MG63 (cell line): ENCODE data around the gene NPHP1. TPM values are rescaled to one million over a fixed set of nuclear protein-coding genes. Genes with fewer than 3 reads are reported as not detected.
"Not testable (repeated sequence)": the region's sequence is repeated elsewhere in the genome, so short reads cannot be mapped to it uniquely, and the experiment has no call there.

Experiments
- DNase-seq: peaks from one replicate; pipeline ENCODE4 v3.0.0-alpha.2; 2020
- H3K27me3 ChIP-seq: fragments of 250-450 bp; sonication (Bioruptor Pico); 2 replicates; pipeline ENCODE4 v1.5.1; 2020; ENCODE audit warnings: mild to moderate bottlenecking, moderate library complexity
- H3K36me3 ChIP-seq: fragments of 250-450 bp; sonication (Bioruptor Pico); 2 replicates; pipeline ENCODE4 v1.5.1; 2020; ENCODE audit warnings: mild to moderate bottlenecking, moderate library complexity
- H3K4me3 ChIP-seq: fragments of 250-450 bp; sonication (Bioruptor Pico); 2 replicates; pipeline ENCODE4 v1.5.1; 2020; ENCODE audit warnings: mild to moderate bottlenecking, moderate library complexity
- H3K9me3 ChIP-seq: fragments of 250-450 bp; sonication (Bioruptor Pico); 2 replicates; pipeline ENCODE4 v1.5.1; 2020; ENCODE audit warnings: mild to moderate bottlenecking, moderate library complexity
- total RNA-seq: library from RNA; depleted of rRNA; stranded (reverse); fragments of >200 nt; shearing (Covaris generic); gene quantifications from 2 replicates; pipeline ENCODE4 v1.2.3, GENCODE V29; 2014; ENCODE audit warnings: low replicate concordance

The NPHP1 gene
- total RNA-seq, 1 experiment from 2014 or later = 2.5 TPM

DNA sequence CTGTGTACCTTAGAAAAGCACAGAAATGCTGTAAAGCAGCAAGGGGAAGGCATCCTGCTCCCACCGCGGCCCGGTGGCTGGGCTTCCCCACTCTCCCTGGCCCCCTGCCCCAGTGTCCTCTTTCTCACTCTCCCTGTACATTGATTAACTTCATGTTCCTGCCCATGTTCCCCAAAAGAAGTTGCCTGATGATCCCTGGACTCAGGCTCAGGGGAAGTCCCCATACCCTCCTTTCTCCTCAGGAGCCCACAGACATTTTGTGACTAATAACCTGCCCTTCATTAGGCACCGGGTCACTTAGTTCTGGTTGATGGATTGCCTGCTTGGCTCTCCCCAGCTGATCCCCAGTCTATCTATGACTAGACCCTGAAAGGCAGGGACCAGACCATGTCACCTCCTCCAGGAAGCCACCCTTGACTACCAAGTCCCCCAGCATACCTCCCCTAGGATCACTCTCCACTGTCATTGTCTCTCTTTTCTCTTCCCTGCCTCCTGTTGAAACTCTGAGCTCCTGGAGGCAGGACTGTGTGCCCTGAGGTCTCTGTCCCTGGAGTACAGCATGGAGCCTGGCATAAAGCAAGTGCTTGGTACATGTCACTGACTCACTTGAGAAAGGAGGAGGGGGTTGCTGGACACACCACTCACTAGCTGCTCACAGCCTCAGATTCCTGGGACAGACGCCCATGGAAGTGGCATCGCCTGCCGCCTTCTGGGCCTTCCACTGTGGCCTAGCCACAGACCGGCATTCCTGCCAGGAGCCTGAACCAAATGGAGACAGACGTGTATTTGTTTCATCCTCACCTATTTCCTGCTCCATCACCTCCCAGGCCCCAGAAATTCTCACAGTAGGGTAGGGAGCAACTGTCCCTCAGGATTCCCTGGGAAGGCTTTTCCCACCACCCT lies 102.7 kb downstream of the NPHP1 start:
- DNase-seq = peak; percentile 66
- Histone ChIP-seq H3K4me3 (no peak overlapping the region), H3K27me3 (no peaks in the 10 kb centered on the region), H3K9me3 (no peaks in the 10 kb centered on the region), H3K36me3 (no peaks in the 10 kb centered on the region)

DNA sequence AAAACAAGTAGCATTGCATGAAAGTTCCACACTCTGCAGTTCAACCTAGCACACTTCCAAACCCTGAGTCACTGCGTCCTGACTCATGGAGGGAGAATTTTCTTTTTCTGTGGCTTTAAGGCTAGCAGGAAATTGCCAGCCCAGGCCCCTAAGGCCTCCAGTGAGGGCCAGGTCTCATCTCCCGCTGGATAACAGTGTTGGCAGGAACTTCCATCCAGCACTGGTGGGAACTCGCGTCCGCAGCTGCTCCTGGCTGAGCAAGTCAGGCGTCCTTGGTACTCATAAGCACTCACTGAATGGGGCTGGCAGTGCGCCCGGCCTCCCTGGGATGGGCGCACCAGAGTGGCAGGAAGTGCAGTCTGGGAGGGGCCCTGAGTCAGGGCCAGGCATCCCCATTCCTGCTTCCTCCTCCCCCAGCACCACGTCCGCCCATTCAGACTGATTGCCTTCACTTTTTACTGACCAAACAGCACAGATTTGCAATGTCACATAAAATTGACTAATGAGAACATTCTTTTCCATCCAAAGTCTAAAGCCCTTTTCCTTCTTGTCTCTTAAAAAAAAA lies 103.5 kb downstream of the NPHP1 start:
- Histone ChIP-seq H3K9me3 (no peaks in the 10 kb centered on the region), H3K27me3 (no peaks in the 10 kb centered on the region), H3K36me3 (no peaks in the 10 kb centered on the region), H3K4me3 (no peak overlapping the region)
- peak; percentile 100 for DNase-seq

DNA sequence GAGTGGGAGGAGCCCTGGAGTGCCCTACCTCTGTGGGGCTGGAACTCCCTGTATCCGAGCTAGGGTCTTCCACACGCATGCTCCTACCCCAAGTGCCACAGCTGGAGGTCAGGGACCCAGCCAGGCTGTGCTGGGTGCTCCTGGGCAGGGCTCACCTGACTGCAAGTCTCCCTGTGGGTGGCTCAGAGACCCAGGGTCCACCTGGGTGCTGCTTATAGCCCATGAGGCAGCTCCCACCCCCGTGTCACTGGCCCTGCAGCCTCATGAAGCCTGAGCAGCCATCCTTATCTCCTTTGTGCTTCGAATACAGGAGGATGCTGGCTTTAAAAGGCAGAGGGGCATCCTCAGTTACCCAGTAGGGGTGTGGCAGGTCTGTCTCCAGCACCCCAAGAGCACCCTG lies 103.9 kb downstream of the NPHP1 start:
- H3K27me3 ChIP-seq, H3K4me3 ChIP-seq, DNase-seq: not testable (repeated sequence)

DNA sequence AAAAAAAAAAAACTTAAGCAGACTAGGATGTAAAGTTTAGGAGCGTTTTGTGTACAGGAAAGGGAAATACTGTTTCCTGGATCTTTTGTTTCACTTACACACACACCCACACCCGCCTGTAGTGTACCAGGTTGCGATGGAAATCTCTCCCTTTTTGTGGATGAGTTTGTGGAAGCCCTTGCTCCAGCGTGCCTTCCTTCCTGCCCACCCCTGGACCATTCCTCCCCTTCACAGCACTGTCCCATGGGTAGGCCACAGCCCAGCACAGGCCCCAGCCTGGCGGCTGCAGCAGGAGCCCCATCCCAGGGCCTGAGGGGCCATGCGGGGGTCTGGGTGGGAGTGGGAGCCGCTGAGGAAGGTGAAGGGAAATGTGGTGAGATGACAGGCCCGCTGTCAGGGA lies 104.3 kb downstream of the NPHP1 start:
- DNase-seq = no peak
- H3K36me3 ChIP-seq = no peaks in the 10 kb centered on the region
- H3K27me3 ChIP-seq = no peaks in the 10 kb centered on the region
- no peak overlapping the region for H3K4me3 ChIP-seq
- H3K9me3 ChIP-seq = no peaks in the 10 kb centered on the region

More for the DNA sequence above, 103.9 kb downstream of the NPHP1 start:
- not testable (repeated sequence) for H3K9me3 ChIP-seq, H3K36me3 ChIP-seq

DNA sequence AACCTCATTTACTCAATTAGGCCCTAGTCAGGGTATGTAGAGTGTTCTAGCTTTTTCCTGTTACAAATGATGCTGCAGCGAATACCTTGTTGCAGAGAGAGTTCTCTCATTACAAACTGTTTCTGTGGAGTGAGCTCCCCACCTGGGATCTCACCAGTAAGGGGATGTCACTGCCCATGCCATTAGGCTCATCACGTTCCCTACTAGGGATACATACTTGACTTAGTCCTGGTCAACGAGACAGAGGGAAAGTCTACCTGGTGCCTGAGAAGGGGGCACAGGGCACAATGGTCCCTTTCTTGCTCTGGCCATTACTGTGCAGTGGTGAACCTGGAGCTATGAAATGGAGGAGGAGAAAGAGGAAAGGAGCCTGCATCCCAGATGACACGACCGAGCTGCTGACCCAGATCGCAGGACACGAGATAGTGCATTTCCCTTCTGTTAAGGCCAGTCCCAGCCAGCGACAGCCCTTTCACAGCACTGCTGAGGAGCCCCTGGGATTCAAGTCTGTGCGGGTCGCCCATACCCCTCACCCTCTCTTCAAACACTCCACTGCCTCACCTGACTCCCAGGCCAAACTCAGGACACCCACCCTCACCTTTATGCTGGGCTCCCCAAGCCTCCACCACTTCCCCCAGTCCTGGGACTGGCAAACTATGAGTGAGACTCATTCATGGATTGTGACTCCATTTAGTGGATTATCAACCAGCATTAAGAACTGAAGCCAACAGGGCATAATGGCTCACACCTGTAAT lies 105.2 kb downstream of the NPHP1 start:
- no peaks in the 10 kb centered on the region for H3K9me3 ChIP-seq
- no peaks in the 10 kb centered on the region for H3K36me3 ChIP-seq
- H3K4me3 ChIP-seq = no peak overlapping the region
- no peak for DNase-seq
- no peaks in the 10 kb centered on the region for H3K27me3 ChIP-seq

DNA sequence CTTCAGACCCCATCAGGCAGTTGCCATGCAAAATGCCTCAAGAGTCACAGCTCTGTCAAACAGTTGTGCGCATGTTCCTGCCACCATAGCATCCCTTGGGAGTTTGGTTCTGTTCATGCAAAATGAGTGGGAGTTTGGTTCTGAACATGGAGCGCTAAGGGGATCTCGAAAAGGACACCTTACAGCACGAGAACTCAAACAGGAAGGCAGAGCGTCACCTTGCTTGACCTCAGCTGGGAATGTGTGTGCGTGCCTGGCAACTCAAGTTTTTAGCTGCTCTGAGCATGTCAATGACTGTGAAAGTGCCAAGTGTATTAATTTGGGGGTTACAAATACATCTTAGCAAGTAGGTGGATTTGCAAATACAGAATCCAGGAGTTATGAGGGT lies 105.8 kb downstream of the NPHP1 start:
- no peak for DNase-seq
- no peak overlapping the region for H3K4me3 ChIP-seq
- no peaks in the 10 kb centered on the region for H3K9me3 ChIP-seq
- no peaks in the 10 kb centered on the region for H3K27me3 ChIP-seq
- H3K36me3 ChIP-seq = no peaks in the 10 kb centered on the region

DNA sequence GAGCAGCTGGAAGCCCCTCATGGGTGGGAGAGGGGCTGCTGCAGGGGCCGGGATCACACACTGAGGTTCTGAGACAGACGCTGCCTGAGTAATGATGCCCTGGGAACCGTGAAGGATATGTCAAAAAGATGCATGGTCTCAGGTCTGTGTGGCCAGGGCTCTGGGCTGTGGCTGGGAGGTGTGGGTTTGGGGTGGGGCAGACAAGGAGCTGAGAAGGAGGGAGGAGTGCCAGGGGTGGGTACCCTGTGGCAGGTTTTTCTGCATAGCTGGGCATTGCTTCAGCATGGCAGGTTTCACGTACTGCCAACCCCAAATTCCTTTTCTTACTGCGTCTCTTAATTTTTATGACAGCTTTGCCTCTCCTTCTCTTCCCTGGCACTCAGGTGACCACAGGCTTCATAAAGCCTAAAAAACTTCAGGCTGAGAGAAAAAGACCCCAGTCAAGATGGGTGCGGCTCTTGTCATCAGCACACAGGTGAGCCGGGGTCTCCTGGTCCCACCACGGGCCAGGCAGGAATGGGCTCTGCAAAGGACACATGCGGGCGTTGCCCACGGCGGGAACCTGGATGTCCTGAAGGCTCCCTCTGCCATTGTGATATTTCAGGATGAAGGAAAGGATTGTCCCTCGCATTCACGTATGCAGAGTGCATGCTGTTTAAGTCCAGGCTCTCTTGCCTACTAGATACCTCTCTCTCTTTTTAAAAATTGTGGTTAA lies 107.2 kb downstream of the NPHP1 start:
- no peaks in the 10 kb centered on the region for H3K27me3 ChIP-seq
- no peaks in the 10 kb centered on the region for H3K9me3 ChIP-seq
- H3K36me3 ChIP-seq = no peaks in the 10 kb centered on the region
- H3K4me3 ChIP-seq = no peak overlapping the region
- DNase-seq = no peak

DNA sequence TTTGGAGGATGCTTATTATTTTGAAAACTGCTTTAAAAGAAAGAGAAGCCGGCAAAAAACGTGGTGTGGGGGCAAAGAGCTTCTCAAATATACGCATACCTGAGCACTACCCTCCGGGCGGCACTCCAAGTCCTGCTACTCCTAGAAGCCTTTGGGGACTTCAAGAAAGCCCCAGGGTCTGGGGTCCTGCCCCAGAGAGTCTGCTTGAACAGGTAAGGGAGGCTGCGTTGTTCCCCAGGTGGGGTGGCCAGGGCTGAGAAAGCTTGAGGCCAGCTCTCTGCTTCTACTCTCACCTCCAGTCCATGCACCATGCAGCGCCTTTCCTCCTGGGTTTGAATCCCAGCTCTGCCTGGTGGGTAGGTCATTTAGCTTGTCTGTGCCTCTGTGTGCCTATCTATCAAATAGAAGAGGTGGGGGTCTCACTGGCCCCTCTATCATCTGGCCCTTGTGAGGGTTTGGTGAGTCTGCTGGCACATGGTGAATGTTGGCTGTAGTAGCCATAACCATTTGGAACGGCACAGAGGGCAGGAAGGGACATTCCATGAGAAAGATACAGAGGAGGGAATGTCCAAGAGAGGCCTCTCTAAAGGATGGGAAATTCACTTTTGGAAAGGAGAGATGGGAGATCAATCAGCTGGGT lies 108.7 kb downstream of the NPHP1 start:
- H3K36me3 ChIP-seq = no peaks in the 10 kb centered on the region
- H3K27me3 ChIP-seq = no peaks in the 10 kb centered on the region
- H3K4me3 ChIP-seq = no peak overlapping the region
- no peaks in the 10 kb centered on the region for H3K9me3 ChIP-seq
- DNase-seq = no peak

DNA sequence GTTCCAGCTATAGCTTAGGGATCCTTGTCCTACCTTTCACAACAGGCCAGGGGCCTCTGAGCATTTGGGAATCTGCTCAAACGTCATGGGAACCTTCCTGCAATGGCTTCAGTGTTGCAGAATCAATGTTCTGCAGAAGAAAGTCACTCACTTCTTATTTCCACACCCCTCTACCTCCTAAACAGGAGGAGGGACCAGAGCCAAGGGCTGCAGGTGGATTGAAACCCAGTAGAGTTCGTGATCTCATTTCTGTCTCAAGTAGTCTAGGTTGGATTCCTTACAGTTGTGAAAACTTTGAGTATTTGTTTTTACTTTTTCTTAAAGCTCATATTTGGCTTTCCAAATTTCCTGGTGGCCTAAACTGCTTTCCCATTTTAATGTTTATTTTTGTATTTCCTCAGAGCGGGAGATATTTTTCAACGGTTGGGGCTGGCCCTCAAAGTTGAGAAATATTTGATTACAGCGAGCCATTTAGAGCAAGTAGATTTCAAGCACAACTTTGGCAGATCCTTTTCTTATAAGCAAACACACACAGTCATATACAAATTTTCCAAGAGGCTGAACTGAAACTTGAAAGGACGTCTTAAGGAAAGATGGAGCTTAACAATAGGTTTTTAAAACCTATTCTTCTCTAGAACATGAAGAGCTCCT lies 109.8 kb downstream of the NPHP1 start:
- not testable (repeated sequence) for H3K4me3 ChIP-seq, H3K27me3 ChIP-seq, H3K9me3 ChIP-seq, H3K36me3 ChIP-seq, DNase-seq

DNA sequence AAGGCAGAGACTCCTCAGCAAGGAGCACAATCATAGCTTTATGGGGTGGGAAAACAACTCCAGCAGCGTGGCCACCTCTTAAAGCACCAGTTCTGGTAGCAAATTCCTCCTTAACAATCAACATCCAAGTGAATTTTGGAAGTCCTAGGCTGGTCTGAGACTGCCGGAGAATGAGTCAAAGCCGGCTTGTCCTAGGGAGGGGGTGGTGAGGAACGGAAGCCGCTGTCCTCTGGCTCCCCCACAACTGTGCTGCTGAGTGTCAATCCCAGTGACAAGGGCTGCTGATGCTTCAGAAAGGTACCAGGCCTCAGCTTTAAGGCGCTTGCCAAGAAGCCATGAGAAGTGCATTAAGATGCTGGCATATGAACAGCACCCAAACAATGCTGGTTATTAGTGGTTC lies 110.9 kb downstream of the NPHP1 start:
- DNase-seq, H3K27me3 ChIP-seq, H3K4me3 ChIP-seq, H3K9me3 ChIP-seq, H3K36me3 ChIP-seq: not testable (repeated sequence)

DNA sequence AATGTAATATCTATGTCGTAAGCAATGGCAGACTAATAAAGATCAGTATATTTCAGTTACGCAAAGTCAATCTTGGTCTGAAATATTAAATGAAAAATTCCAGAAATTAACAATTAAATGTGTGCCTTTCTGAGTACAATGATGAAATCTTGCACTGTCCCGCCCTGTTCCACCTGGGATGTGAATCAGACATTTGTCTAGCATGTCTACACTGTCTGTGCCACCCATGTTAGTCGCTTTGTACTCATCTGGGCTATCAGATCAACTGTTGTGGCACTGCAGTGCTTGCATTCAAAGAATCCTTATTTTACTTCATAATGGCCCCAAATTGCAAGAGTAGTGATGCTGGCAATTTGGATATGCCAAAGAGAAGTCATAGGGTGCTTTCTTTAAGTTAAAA lies 114.6 kb downstream of the NPHP1 start:
- not testable (repeated sequence) for H3K9me3 ChIP-seq, H3K27me3 ChIP-seq, DNase-seq, H3K36me3 ChIP-seq, H3K4me3 ChIP-seq

DNA sequence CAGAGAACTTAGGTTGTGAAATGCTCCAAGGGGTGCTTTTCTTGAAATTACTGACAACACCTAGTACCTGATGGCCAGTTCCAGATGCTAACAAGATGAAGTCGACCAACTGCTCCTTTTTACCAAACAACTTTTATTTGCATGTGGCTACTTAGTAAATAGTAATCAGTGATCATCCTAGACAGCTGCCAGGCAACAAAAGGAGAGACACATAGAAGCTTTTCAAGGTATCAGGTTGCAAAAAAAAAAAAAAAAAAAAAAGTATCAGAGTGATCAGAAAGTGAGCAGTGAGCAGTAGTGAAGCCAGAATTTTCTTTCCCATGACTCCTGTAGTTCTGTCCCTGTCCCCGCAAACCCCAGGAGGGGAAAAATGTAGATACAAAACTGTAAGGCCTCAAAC lies 121.1 kb downstream of the NPHP1 start:
- H3K4me3 ChIP-seq, H3K36me3 ChIP-seq, DNase-seq, H3K9me3 ChIP-seq, H3K27me3 ChIP-seq: not testable (repeated sequence)

DNA sequence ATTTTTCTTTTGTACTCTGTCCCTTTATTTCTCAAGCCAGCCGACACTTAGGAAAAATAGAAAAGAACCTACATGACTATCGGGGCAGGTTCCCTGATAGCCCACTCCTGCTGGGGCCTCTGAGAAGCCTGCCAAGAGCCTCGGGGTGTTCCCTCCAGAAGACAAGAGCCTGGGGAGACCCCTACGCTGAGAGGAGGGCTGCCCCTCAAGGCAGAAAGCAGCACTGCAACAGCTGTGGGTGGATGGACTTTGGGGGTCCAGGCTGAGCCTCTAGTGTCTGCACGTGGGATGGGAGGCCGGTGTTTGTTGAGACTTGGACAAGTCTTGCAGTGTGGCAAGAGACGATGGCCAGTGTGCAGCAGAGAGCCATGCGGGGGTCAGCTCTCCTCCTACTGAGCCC lies 121.7 kb downstream of the NPHP1 start:
- H3K36me3 ChIP-seq, H3K27me3 ChIP-seq, H3K4me3 ChIP-seq, H3K9me3 ChIP-seq, DNase-seq: not testable (repeated sequence)

DNA sequence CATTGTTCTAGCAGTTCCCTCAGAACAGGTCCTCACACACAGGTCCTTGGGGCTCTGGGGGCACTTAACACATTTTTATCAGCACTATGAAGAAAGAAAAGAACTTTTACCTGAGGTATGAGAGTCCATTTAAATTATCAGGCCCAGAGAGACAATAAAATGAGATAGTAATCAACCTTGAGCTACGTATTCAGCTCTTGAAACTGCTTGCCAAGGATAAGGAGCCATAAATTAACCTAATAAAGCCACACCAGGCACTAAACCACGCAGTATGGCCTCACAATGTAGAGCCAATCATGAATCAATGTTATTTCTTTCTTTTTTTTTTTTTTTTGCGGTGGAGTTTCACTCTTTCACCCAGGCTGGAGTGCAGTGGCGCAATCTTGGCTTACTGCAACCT lies 126.7 kb downstream of the NPHP1 start:
- not testable (repeated sequence) for H3K36me3 ChIP-seq, H3K27me3 ChIP-seq, H3K9me3 ChIP-seq, H3K4me3 ChIP-seq, DNase-seq

DNA sequence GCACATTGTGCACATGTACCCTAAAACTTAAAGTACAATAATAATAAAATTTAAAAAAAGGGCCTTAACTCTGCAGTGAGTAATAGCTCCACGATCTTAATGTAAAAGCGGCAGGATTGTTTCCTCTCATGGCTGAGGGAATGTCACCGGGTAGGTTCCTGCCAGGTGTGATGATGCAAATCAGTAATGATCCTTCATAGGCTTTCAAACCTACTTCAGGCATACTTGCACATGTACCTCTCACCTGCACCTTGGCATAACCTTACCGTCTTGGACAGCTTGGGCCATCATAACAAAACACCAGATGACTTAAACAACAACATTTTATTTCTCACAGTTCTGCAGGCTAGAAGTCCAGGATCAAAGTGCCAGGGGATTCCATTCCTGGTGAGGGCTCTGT lies 128.9 kb downstream of the NPHP1 start:
- H3K27me3 ChIP-seq, H3K9me3 ChIP-seq, H3K4me3 ChIP-seq, DNase-seq, H3K36me3 ChIP-seq: not testable (repeated sequence)
